ENCODE measurements around the gene GCM1. TPM values are rescaled to one million over a fixed set of nuclear protein-coding genes. Genes with fewer than 3 reads are reported as not detected.

GCM1 gene, protein sequence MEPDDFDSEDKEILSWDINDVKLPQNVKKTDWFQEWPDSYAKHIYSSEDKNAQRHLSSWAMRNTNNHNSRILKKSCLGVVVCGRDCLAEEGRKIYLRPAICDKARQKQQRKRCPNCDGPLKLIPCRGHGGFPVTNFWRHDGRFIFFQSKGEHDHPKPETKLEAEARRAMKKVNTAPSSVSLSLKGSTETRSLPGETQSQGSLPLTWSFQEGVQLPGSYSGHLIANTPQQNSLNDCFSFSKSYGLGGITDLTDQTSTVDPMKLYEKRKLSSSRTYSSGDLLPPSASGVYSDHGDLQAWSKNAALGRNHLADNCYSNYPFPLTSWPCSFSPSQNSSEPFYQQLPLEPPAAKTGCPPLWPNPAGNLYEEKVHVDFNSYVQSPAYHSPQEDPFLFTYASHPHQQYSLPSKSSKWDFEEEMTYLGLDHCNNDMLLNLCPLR
- total RNA-seq (2022; extraction: Qiagen RNA extraction; ENCODE audit: low read depth), result 0.05 to 0.06 TPM in 2 of 5 replicates, not detected in the others

DNA sequence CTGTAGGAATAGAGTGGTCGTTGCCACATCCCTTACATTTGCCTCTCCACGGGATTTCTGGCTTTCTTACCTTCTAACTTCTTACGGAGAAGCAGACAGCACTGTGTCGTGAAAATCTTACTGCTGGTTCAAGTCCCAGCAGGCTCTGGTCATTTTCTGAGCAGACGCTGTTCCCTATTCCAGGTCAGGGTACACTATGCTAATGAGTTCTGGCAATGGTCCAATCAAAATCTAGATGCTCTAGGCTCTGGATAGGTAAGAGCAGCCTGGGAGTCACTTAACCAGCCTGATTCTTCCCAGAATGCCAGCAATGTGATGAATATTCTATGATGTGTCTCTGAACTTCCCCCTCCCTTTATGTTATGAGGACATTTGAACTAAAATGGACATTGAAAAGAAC lies at the start of gene GCM1:
TSS of gene GCM1 (minus strand) at position 158 of the 400 bp plus-strand sequence. CDS start 3,209 bp downstream, outside the sequence.

Other genes with a start within 250 kb of the GCM1 start
- gene GSTA3, start 239.1 kb downstream of the GCM1 start, total RNA-seq (2022; extraction: Qiagen RNA extraction; ENCODE audit: low read depth), result not detected in 5 replicates
- gene GSTA4, start 153.6 kb downstream of the GCM1 start, total RNA-seq (2022; extraction: Qiagen RNA extraction; ENCODE audit: low read depth), result 8.0 to 9.8 TPM (median 8.4 TPM) in 5 replicates
- 1.4 to 2.6 TPM (median 2.3 TPM) in 5 replicates for gene CILK1, start 87.0 kb downstream of the GCM1 start, total RNA-seq (2022; extraction: Qiagen RNA extraction; ENCODE audit: low read depth)
- 28.5 to 39.2 TPM (median 36.3 TPM) in 5 replicates for gene FBXO9, start 83.4 kb downstream of the GCM1 start, total RNA-seq (2022; extraction: Qiagen RNA extraction; ENCODE audit: low read depth)
- gene ELOVL5, start 200.1 kb upstream of the GCM1 start, total RNA-seq (2022; extraction: Qiagen RNA extraction; ENCODE audit: low read depth), result 59.6 to 76.0 TPM (median 68.0 TPM) in 5 replicates

Data from A549 treated with GW870086 at 1 μM for 4 hours (cell line).